Limb (tissue), 2 donors: ENCODE measurements around the gene NKD1.
"Not testable (repeated sequence)": the region's sequence is repeated elsewhere in the genome, so short reads cannot be mapped to it uniquely, and the experiment has no call there.

Source experiments
- DNase-seq, 2 donors: peaks; one replicate each; pipeline ENCODE4 v3.0.0-alpha.2; 2016; ENCODE audit errors: extremely low spot score in 2 of 2

Gene NKD1

GRCh38 chr16:50578137-50578536 lies 29.9 kb downstream of the NKD1 start:
- DNase-seq = no peak

- not testable (repeated sequence) for DNase-seq
Observed at GRCh38 chr16:50579373-50579772, 31.2 kb downstream of the NKD1 start.

- DNase-seq = no peak
Observed at GRCh38 chr16:50580180-50580798, 32.1 kb downstream of the NKD1 start.

- DNase-seq = no peak
Observed at GRCh38 chr16:50581845-50582244, 33.6 kb downstream of the NKD1 start.

GRCh38 chr16:50583211-50583610 lies 35.0 kb downstream of the NKD1 start:
- no peak for DNase-seq

GRCh38 chr16:50584033-50584722 lies 36.0 kb downstream of the NKD1 start:
- DNase-seq = no peak

- DNase-seq = peak; percentile 27 to 66
Observed at GRCh38 chr16:50585331-50585776, 37.2 kb downstream of the NKD1 start.

- no peak for DNase-seq
Observed at GRCh38 chr16:50587543-50587942, 39.3 kb downstream of the NKD1 start.

- DNase-seq = no peak
Observed at GRCh38 chr16:50588276-50588675, 40.1 kb downstream of the NKD1 start.

GRCh38 chr16:50591209-50591608 lies 43.0 kb downstream of the NKD1 start:
- no peak for DNase-seq

- no peak for DNase-seq
Observed at GRCh38 chr16:50591800-50592771, 43.9 kb downstream of the NKD1 start.

GRCh38 chr16:50592996-50593395 lies 44.8 kb downstream of the NKD1 start:
- DNase-seq = no peak

- no peak for DNase-seq
Observed at GRCh38 chr16:50593410-50594150, 45.4 kb downstream of the NKD1 start.

GRCh38 chr16:50594308-50595260 lies 46.4 kb downstream of the NKD1 start:
- no peak for DNase-seq

GRCh38 chr16:50595859-50596258 lies 47.7 kb downstream of the NKD1 start:
- DNase-seq = no peak

- DNase-seq = no peak
Observed at GRCh38 chr16:50596762-50597450, 48.7 kb downstream of the NKD1 start.

GRCh38 chr16:50597563-50598255 lies 49.5 kb downstream of the NKD1 start:
- DNase-seq = no peak

- DNase-seq = no peak
Observed at GRCh38 chr16:50598256-50598894, 50.2 kb downstream of the NKD1 start.
